SK-N-SH (cell line): ENCODE measurements around the gene GRK5.

Experiments used
- EP300 ChIP-seq, 2 experiments: IDR thresholded peaks; 2 replicates each; pipeline versions ENCODE4 v1.4.0 to v1.6.1; 2012; ENCODE audit warnings: borderline replicate concordance in 1 of 2, low read depth in 1 of 2, low read length in 1 of 2
- JUND ChIP-seq: IDR thresholded peaks from 2 replicates; pipeline ENCODE4 v1.4.0; 2012
- MEF2A ChIP-seq: IDR thresholded peaks from 2 replicates; pipeline ENCODE4 v1.4.0; 2012; ENCODE audit warnings: low read depth, borderline replicate concordance
- POLR2AphosphoS5 ChIP-seq: IDR thresholded peaks from 2 replicates; pipeline ENCODE4 v1.6.1; 2012; ENCODE audit warnings: low read depth, low read length
- TF ChIP-seq, protein P1 (sequence below): fragments of 200-600 bp; sonication (generic); IDR thresholded peaks from 2 replicates; pipeline ENCODE4 v1.6.1; 2017; ENCODE audit warnings: antibody characterized with exemption, mild to moderate bottlenecking, moderate library complexity
- TF ChIP-seq, protein P2 (sequence below): IDR thresholded peaks from 2 replicates; pipeline ENCODE4 v1.4.0; 2012; ENCODE audit warnings: low read depth
- TF ChIP-seq, protein P3 (sequence below): fragments of 150-350 bp; IDR thresholded peaks from 2 replicates; pipeline ENCODE4 v1.6.1; 2017; ENCODE audit warnings: antibody characterized with exemption, low read length, low read depth, borderline replicate concordance

DNA sequence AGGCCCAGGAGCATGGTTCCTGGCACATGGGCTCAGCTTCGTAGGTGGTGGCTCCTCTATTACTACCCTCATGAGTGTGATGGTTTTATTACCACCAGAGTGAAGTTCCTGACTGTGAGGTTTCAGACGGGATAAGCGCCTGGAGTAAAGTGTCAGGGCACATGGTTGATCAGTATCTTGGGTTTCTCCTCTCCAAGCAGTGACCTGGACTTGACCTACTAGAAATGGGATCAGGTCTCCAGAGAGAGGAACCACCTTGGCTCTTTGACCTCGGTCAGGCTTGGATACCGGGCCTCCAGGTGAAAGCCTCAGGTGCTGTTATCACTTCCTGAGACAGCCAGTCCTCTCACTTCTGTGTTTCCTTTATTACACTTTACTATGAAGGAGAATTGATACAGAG lies 67.7 kb downstream of the GRK5 start:
- TF ChIP-seq, protein P1, sequence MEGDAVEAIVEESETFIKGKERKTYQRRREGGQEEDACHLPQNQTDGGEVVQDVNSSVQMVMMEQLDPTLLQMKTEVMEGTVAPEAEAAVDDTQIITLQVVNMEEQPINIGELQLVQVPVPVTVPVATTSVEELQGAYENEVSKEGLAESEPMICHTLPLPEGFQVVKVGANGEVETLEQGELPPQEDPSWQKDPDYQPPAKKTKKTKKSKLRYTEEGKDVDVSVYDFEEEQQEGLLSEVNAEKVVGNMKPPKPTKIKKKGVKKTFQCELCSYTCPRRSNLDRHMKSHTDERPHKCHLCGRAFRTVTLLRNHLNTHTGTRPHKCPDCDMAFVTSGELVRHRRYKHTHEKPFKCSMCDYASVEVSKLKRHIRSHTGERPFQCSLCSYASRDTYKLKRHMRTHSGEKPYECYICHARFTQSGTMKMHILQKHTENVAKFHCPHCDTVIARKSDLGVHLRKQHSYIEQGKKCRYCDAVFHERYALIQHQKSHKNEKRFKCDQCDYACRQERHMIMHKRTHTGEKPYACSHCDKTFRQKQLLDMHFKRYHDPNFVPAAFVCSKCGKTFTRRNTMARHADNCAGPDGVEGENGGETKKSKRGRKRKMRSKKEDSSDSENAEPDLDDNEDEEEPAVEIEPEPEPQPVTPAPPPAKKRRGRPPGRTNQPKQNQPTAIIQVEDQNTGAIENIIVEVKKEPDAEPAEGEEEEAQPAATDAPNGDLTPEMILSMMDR = no peak
- TF ChIP-seq MEF2A (no peak), JUND (no peak), POLR2AphosphoS5 (no peak), EP300 (IDR thresholded peaks at IDR 0.05; ENCODE audit: borderline replicate concordance in 1 of 2, low read depth in 1 of 2, low read length in 1 of 2) (no peak)
- TF ChIP-seq, protein P2, sequence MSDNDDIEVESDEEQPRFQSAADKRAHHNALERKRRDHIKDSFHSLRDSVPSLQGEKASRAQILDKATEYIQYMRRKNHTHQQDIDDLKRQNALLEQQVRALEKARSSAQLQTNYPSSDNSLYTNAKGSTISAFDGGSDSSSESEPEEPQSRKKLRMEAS = no peak
- TF ChIP-seq, protein P3, sequence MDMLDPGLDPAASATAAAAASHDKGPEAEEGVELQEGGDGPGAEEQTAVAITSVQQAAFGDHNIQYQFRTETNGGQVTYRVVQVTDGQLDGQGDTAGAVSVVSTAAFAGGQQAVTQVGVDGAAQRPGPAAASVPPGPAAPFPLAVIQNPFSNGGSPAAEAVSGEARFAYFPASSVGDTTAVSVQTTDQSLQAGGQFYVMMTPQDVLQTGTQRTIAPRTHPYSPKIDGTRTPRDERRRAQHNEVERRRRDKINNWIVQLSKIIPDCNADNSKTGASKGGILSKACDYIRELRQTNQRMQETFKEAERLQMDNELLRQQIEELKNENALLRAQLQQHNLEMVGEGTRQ = no peak
